Lung (tissue), 12 donors: ENCODE measurements around the gene SUPT4H1. TPM values are rescaled to one million over a fixed set of nuclear protein-coding genes. Genes with fewer than 3 reads are reported as not detected.

Experiments used
- ATAC-seq: fragments of 200-7000 bp; cut with Tn5 transposase; one replicate; pipeline ENCODE4 v1.9.1; 2020; ENCODE audit warnings: moderate number of reproducible peaks; ENCODE audit not compliant: insufficient read depth, low FRiP score
- DNase-seq, 3 donors: peaks; one replicate each; pipeline ENCODE4 v3.0.0-alpha.2; 2013 to 2017
- H3K27ac ChIP-seq, 2 donors: one replicate each; pipeline ENCODE4 v1.5.1; 2013; ENCODE audit warnings: mild to moderate bottlenecking in 2 of 2, moderate library complexity in 2 of 2, control low read depth in 1 of 2, inconsistent platforms in 1 of 2, low read depth in 1 of 2, low read length in 1 of 2
- H3K27me3 ChIP-seq, 3 donors: one replicate each; pipeline ENCODE4 v1.5.1; 2013; ENCODE audit warnings: low read length in 2 of 3; ENCODE audit not compliant: control insufficient read depth in 3 of 3, insufficient read depth in 3 of 3
- H3K36me3 ChIP-seq, 4 donors: one replicate each; pipeline ENCODE4 v1.5.1; 2013; ENCODE audit warnings: low read length in 4 of 4, mild to moderate bottlenecking in 1 of 4, moderate library complexity in 1 of 4; ENCODE audit not compliant: control insufficient read depth in 4 of 4, insufficient read depth in 4 of 4
- H3K4me1 ChIP-seq, 5 donors: one replicate each; pipeline ENCODE4 v1.5.1; 2013; ENCODE audit warnings: low read length in 5 of 5, mild to moderate bottlenecking in 2 of 5, moderate library complexity in 1 of 5; ENCODE audit not compliant: control insufficient read depth in 5 of 5, insufficient read depth in 5 of 5
- H3K4me3 ChIP-seq: one replicate; pipeline ENCODE4 v1.5.1; 2013; ENCODE audit warnings: mild to moderate bottlenecking, control low read depth, moderate library complexity
- H3K9ac ChIP-seq, 2 donors: one replicate each; pipeline ENCODE4 v1.5.1; 2013; ENCODE audit warnings: low read length in 2 of 2, control low read depth in 1 of 2; ENCODE audit not compliant: insufficient read depth in 1 of 2
- H3K9me3 ChIP-seq, 4 donors: one replicate each; pipeline ENCODE4 v1.5.1; 2013; ENCODE audit warnings: low read length in 3 of 4, mild to moderate bottlenecking in 1 of 4, moderate library complexity in 1 of 4; ENCODE audit not compliant: control insufficient read depth in 4 of 4, insufficient read depth in 3 of 4
- CTCF ChIP-seq: IDR thresholded peaks from 2 replicates; pipeline ENCODE4 v1.5.1; 2012; ENCODE audit warnings: mild to moderate bottlenecking; ENCODE audit errors: control extremely low read depth, extremely low read depth
- WGBS, 2 donors: extraction: QIAGEN DNeasy Blood & Tissue Kit; methylation state at CpG; one replicate each; pipeline ENCODE4 v1.1.7; 2013; 5-methylcytosine and 5-hydroxymethylcytosine counted together
- polyA plus RNA-seq, 2 donors: library from polyadenylated mRNA; stranded (reverse); fragments of 200-250 nt; gene quantifications; one replicate each; pipeline ENCODE4 v1.2.1, GENCODE V29; 2013
- total RNA-seq, 2 donors: library from RNA; depleted of rRNA in 1 of 2; stranded (reverse); fragments of >200 nt in 1 of 2; gene quantifications; one replicate each; pipeline ENCODE4 v1.2.1, GENCODE V29; 2014 to 2021
- donor health status: control.
- donor health status: control.
- donor health status: Bipolar disorder and iron deficiency.
- donor health status: healthy.
- donor health status: DM: yes; HTN: yes; CAD: no.

Gene SUPT4H1
- total and polyA plus RNA-seq, 4 donors, result 54.6 to 97.5 (median 67.4) TPM

GRCh38 chr17:58354541-58355216, 2.7 kb upstream of the SUPT4H1 start:
- H3K4me3 ChIP-seq, result no peak overlapping the region
- H3K27me3 ChIP-seq, result no peaks in the 10 kb centered on the region
- no peak for DNase-seq
- no peaks in the 10 kb centered on the region for H3K9me3 ChIP-seq
- WGBS, 2 donors, result 79 to 81% methylated on average over 6 of the region's 6 CpGs
- TF ChIP-seq CTCF, result no peak
- no peak overlapping the region for H3K27ac ChIP-seq
- peaks cover 0 to 14% (median 7%) of the 10 kb centered on the region in 5 donors for H3K4me1 ChIP-seq
- ATAC-seq, result no peak
- peaks cover 0 to 12% (median 7%) of the 10 kb centered on the region in 4 donors for H3K36me3 ChIP-seq
- no peak overlapping the region for H3K9ac ChIP-seq

- Histone ChIP-seq H3K36me3 (peaks cover 0 to 20% (median 15%) of the 10 kb centered on the region in 4 donors), H3K4me1 (peaks cover 0 to 14% (median 7%) of the 10 kb centered on the region in 5 donors), H3K9ac (peak overlapping the region in 1 of 2 donors; percentile 97), H3K9me3 (no peaks in the 10 kb centered on the region), H3K4me3 (no peak overlapping the region), H3K27ac (peak overlapping the region in 1 of 2 donors; percentile 95), H3K27me3 (no peaks in the 10 kb centered on the region)
- no peak for ATAC-seq
- no peak for TF ChIP-seq CTCF
- DNase-seq, result no peak
- WGBS, 2 donors, result 41 to 54% methylated on average over 4 of the region's 4 CpGs
Measured at GRCh38 chr17:58353389-58353825, 1.4 kb upstream of the SUPT4H1 start.

- DNase-seq, result peak; percentile 66 to 80 (median 74)
- Histone ChIP-seq H3K4me3 (peak overlapping the region; percentile 90), H3K27ac (peak overlapping the region; percentile 95 to 97), H3K27me3 (no peaks in the 10 kb centered on the region), H3K4me1 (peaks cover 0 to 14% (median 7%) of the 10 kb centered on the region in 5 donors), H3K9me3 (no peaks in the 10 kb centered on the region), H3K36me3 (peaks cover 0 to 26% (median 15%) of the 10 kb centered on the region in 4 donors), H3K9ac (peak overlapping the region; percentile 80 to 97)
- TF ChIP-seq CTCF, result no peak
- 3 to 4% methylated on average over 26 of the region's 26 CpGs for WGBS, 2 donors
- no peak for ATAC-seq
Measured at GRCh38 chr17:58352596-58353388, 791 bp upstream of the SUPT4H1 start.
